UCSD-AML1 (cell line): ENCODE data around the gene PRKAB2.
"Not testable (repeated sequence)": the region's sequence is repeated elsewhere in the genome, so short reads cannot be mapped to it uniquely, and the experiment has no call there.

Source experiments
- DNase-seq: peaks from one replicate; lab custom pipeline; 2025; ENCODE audit not compliant: unreplicated experiment; lab: John Stamatoyannopoulos, UW

The PRKAB2 gene

GRCh38 chr1:147111381-147112130 is 60.7 kb downstream of the PRKAB2 start:
- DNase-seq: no peak

GRCh38 chr1:147110872-147111271 is 61.4 kb downstream of the PRKAB2 start:
- DNase-seq: no peak

GRCh38 chr1:147110434-147110833 is 61.8 kb downstream of the PRKAB2 start:
- DNase-seq: no peak

- DNase-seq: no peak
Observed at GRCh38 chr1:147109762-147110161, 62.5 kb downstream of the PRKAB2 start.

- no peak for DNase-seq
Observed at GRCh38 chr1:147109041-147109440, 63.2 kb downstream of the PRKAB2 start.

GRCh38 chr1:147106407-147106881 is 65.8 kb downstream of the PRKAB2 start:
- not testable (repeated sequence) for DNase-seq

- no peak for DNase-seq
Observed at GRCh38 chr1:147105909-147106308, 66.4 kb downstream of the PRKAB2 start.
